GM08714 (cell line): ENCODE results near the gene DUSP22.
A peak's percentile ranks its signal among the peaks of the same experiment; 100 is the strongest.
"Not testable (repeated sequence)": the region's sequence is repeated elsewhere in the genome, so short reads cannot be mapped to it uniquely, and the experiment has no call there.

Experiments
- H3K4me3 ChIP-seq: fragments of 200-500 bp; sonication (Bioruptor generic); 2 replicates; pipeline ENCODE4 v1.5.1; 2014; ENCODE audit warnings: mild to moderate bottlenecking, low read length, inconsistent platforms
- ZNF274 ChIP-seq: IDR thresholded peaks from 2 replicates; pipeline ENCODE4 v1.6.1; 2012; ENCODE audit warnings: mild to moderate bottlenecking, low read depth, low read length

Gene DUSP22

DNA sequence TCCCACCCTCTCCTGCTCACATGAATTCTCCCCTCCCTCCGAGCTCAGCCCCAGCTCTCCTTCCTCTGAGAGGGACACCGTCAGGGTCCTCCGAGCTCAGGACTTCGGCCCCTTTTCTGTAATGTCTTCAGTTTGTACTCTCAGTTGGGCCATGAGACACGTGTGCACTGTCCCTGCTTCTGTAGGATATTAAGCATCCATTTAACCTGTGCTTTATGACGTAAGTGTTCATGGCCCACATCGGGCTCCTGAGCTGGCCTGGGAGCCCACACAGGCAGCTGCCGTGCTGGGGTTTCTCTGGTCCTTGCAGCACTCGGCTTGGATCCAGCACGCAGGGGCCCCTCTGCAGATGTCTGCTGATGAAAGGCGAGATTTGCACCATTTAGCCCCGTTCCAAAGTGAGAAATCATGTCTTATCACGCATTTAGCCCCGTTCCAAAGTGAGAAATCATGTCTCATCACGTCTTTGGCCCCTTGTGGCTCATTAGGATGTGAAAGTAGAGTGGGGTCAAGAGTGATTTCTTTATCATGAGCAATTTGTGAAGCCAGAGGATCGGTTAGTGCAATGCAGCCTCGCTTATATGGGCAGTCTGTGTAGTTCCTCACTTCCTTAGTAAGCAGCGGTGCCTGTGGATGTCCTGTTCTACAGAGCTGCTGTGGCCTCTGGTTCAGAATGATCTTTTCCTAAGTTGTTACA is 25.3 kb downstream of the DUSP22 start:
- TF ChIP-seq ZNF274 = no peak
- H3K4me3 ChIP-seq = no peak overlapping the region

DNA sequence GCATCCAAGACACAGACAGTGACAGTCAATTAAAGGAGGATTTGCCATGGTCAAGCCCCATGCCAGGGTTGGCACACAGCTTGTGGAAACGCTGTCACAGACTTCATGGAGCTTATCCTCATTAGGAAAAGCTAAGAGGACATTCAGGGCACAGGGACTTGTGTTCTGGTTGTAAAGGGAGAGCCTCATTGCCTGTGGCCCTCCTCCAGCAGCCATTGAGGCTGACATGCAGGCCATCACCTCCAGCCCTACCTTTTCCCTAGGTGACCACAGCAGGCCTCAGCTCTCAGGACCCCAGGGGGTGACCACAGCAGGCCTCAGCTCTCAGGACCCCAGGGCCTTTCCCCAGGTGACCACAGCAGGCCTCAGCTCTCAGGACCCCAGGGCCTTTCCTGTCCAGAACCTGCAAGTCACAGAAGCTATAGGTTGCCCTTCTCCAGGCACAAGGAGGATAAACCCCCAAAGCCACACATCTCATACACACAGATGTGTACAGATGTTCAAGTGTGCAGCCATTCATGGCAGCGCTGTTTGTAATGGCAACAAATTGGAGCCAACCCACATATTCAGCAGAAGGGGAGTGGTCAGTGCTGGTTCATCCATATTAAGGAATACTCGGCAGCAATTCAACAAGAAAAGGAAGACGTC is 26.1 kb downstream of the DUSP22 start:
- TF ChIP-seq ZNF274 = no peak
- H3K4me3 ChIP-seq = no peak overlapping the region

DNA sequence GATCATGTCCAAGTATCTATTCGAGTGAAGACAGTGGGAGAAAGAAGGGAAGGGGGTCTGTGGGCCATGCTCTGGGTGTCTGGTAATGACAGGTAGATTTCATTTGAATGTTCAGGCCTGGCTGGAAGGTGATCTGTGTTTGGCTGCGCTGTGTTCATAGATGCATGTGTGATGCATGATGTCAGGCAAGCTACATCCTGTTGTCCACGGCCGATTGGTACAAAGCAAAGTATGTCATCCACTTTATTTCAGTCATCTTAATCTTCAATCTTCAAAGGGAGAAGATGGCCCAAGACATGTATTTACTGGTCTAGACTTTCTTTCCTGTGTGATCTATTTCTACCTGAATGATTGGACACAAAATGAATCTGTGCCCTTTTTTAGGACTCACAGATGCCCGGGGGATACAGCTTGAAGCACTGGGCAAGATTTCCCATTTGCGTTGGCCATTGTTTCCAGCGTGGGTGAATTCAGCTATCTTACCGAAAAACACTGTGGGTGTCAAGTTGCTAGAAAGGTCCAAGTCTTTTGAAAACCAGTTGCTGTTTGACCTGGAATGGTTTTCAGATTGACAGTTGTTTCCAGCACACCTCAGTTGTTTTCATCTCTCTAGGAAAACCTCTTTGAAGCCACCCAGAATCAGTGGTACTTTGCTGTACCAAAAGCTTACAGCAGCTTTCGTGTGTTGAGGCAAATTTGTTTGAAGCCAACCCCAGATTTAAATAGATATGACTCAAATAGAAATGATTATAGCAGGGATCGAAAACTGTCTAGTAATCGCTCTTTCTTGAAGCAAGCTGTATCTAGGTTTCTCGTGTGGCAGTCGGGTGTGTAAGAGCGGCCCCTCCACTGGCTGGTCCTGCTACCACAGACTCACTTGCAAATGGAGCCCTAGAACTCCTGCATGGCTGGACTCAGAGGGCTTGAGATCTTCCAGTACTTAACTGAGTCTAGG is 27.2 kb downstream of the DUSP22 start:
- peak overlapping the region; percentile 44; the same call in 1 of the 2 replicates for H3K4me3 ChIP-seq
- TF ChIP-seq ZNF274 = no peak

DNA sequence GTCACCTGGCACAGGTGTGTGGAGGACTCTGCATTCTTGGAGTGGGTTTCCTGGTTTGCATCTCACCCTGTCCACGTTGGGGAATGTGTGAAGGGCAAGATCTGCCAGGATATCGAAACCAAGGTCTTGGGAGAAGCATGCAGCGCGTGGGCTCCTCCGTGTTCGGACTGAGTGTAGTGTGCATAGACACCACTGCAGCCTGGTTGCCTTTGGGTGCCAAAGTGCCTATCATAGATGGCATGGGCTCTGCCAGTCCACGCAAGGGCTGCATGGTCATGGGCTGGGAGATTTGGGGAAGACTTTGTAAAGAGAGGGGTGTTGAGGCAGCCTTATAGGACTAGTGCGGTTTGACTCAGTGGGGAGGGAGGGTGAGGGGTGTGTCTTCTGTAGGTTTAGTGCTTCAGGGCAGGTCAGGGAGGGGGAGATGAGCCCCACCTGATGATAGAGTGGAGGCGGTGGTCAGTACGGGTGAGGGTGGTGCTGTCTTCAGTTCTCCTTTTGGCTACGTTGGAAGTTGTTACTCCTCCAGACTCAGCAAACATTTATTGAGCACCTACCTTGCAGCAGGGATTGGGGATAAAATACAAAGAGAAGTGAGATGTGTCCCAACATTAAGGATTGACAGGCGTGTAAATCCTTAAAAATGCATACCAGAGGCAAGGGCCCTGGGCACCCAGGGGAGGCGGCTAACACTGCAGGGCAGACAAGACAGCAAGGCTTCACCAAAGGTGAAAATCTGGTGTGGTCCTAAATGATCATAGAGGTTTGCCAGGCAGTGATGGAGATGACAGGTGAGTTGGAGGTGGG is 28.3 kb downstream of the DUSP22 start:
- TF ChIP-seq ZNF274 = no peak
- peak overlapping the region; percentile 44; the same call in 1 of the 2 replicates for H3K4me3 ChIP-seq

DNA sequence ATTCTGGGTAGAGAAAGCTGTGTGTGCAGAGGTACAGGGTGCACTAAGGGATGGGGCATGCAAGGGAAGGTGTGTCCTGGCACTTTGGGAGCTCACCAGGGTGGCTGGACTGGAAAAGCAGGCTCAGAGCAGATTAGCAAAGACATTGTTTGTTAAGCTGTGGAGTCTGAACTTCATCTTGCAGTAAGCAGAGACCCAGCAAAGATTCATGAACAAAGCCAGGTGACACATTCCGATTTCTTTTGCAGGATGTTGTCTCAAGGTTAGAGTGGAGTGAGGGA is 28.8 kb downstream of the DUSP22 start:
- peak overlapping the region; percentile 23; the same call in 1 of the 2 replicates for H3K4me3 ChIP-seq
- TF ChIP-seq ZNF274 = no peak

DNA sequence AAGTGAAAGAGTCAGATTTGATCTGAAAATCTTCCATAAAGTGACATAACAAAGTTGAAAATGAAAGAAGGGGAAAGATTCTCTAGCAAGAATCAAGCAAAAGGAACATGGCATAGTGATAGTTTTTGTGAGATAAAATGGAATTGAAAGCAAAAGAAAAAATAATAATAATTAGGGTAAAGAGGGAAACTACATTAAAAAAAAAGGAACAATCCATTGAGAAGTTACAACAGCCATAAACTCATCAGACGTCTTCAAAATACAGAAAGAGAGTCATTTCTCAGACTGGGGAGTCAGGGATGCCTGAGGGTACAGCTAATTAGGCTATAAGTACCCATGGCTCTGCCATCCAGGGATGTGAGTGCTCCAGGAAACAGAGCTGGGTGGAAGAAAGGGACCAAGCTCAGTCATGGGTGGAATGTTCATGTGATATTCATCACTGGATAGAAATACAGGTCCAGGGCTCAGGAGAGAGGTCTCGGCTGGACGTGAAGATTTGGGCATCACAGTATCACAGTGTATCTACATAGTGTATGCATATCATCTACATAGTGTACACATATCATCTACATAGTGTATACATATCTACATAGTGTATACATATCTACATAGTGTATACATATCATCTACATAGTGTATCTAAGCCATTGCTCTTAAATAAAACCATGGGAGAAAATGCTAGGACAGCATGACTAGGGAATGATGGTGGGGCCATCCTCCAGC is 29.4 kb downstream of the DUSP22 start:
- H3K4me3 ChIP-seq = peak overlapping the region; percentile 23; the same call in 1 of the 2 replicates
- no peak for TF ChIP-seq ZNF274

DNA sequence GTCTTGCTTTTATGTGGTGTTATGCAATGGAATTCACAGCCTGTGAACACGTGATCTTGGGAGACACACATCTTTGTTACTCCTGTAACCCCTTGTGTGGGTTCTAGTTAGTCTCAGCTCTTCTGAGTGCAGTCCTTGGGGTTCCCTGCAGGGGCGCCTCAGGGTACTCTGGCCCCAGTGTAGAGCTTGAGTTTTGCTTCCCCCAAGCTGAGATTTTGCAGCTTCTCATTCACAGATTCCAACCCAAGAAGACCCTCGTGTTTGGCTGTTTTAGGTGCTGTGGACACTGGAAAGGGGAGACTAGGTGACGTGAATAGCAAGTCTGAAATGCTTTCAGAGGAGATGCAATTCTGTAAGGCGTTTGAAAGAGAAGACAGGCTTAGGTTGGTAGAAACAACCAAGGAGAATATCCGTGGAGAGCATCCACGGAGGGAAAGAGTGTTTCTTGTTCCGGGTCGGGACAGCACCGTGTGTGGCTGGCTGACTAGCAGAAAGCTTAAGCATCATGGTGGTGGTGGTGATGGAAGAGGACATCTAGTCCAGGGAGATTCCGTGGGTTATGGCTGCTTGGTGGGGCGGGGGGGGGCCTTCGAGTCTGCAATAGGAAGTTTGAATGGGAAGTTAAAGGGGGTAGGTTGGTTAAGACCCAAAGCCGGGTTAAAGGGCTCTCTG is 30.1 kb downstream of the DUSP22 start:
- TF ChIP-seq ZNF274 = no peak
- H3K4me3 ChIP-seq = no peak overlapping the region

DNA sequence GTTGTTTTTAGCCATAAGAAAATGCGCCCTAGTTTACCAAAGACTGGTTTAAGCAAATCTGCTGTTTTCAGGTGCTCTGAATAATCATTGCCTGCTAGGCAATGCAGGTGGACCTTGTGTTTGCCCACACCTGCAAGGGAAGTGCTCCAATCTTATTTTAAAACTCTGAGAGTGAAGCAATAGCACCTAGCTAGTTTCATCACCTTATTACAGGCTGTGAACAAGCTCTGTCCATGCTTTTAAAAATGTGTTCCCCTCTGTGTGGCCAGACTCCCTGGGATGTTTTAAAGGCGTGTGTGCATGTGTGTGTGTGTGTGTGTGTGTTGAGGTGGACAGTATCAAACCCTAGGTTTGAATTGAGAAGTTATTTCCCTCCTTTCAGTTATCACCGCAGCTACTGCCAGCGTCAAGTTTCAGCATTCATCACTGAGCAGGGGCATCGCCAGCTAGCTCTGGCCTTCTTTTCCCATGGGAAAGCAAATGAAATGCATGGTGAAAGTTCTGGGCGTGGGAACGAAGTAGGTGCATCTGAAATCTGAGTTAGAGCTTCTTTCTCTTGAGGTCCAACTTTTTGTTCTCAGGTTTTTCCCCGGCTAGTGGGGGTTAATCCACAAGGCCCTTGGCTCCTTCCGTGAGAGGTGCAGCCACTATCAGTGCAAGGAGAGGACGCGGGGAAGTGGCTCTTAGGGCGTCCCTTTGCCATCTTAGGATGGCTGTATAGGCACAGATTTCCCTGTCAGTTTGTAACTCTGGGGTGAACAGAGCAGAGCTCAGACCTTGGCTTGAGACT is 30.8 kb downstream of the DUSP22 start:
- no peak for TF ChIP-seq ZNF274
- H3K4me3 ChIP-seq = no peak overlapping the region

DNA sequence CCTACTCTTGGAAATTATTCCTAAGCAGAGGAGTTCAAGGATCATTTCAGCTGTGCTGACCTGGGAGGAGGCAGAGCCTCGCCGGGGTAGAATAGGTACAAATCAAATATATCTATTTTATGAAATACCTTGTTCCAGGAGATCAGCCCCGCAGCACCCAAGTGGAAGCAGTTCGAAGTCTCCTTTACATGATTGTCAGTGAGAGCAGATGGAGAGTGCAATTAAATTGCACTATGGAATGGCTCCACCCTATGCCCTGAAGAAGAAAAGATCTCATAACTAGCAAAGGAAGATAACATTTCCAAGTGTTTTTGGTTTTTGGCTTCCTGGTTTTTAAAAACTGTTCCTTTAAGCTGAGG is 31.4 kb downstream of the DUSP22 start:
- no peak for TF ChIP-seq ZNF274
- no peak overlapping the region for H3K4me3 ChIP-seq

DNA sequence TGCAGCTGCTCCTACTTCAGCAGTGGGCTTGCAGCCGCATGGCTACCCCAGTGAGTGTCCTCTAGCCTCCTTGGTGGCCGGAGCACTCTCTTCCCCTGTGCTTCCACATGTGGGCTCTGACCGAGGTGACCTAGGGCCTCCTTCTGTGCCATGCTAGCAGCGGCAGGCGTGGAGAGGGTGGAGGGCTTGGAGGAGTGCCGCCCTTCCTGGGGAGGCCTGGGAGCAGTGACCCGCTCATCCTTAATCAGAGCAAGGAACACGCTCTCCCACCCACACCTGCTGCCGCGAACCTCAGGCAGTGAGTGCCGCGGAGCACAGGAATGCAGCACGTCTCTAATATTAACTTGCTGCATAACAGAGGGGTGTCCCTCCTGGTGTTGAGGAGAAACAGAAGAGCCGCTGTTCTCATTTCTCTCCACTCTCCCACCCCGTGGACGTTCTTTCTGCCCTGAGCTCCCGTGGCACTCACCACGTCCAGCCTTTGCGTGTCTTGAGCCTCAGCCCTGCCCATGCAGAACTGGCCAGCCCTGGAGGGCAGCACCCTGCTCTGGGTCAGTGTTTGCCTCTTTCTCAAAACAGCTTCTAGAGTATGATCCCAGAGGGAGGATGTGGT is 31.9 kb downstream of the DUSP22 start:
- no peak overlapping the region for H3K4me3 ChIP-seq

DNA sequence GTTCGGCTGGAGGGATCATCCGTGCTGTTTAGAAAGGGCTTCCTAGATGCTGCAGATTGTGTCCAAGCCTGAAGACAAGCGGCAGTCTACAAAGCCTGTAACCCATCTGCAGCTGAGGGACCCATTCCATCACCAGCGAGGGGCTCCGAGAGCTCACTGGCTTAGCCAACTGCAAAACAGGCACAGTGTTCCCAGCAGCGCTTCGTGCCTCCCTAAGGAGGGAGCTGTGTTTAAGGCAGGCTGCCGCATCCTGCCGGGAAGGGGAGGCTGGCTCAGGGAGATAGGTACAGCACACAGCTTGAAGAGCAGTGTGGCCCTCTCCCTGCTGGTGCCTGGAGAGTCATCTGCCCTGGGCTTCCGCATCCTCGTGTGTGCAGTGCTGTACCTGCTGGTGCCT is 32.4 kb downstream of the DUSP22 start:
- TF ChIP-seq ZNF274 = no peak
- no peak overlapping the region for H3K4me3 ChIP-seq

More for the DNA sequence above, 31.9 kb downstream of the DUSP22 start:
- no peak for TF ChIP-seq ZNF274

DNA sequence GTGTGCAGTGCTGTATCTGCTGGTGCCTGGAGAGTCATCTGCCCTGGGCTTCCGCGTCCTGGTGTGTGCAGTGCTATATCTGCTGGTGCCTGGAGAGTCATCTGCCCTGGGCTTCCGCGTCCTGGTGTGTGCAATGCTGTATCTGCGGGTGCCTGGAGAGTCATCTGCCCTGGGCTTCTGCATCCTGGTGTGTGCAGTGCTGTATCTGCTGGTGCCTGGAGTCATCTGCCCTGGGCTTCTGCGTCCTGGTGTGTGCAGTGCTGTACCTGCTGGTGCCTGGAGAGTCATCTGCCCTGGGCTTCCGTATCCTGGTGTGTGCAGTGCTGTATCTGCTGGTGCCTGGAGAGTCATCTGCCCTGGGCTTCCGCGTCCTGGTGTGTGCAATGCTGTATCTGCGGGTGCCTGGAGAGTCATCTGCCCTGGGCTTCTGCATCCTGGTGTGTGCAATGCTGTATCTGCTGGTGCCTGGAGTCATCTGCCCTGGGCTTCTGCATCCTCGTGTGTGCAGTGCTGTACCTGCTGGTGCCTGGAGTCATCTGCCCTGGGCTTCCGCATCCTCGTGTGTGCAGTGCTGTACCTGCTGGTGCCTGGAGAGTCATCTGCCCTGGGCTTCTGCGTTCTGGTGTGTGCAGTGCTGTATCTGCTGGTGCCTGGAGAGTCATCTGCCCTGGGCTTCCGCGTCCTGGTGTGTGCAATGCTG is 33.0 kb downstream of the DUSP22 start:
- not testable (repeated sequence) for H3K4me3 ChIP-seq

DNA sequence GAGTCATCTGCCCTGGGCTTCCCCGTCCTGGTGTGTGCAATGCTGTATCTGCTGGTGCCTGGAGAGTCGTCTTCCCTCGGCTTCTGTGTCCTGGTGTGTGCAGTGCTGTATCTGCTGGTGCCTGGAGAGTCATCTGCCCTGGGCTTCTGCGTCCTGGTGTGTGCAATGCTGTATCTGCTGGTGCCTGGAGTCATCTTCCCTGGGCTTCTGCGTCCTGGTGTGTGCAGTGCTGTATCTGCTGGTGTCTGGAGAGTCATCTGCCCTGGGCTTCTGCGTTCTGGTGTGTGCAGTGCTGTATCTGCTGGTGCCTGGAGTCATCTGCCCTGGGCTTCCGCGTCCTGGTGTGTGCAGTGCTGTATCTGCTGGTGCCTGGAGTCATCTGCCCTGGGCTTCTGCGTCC is 33.8 kb downstream of the DUSP22 start:
- H3K4me3 ChIP-seq = not testable (repeated sequence)
